HG02798 (cell line): ENCODE data around the gene ZSCAN4.

ENCODE experiments used
- ATAC-seq: cut with Tn5 transposase; IDR thresholded peaks from one replicate; pipeline ENCODE4 v1.9.1; 2021; ENCODE audit warnings: mild to moderate bottlenecking; ENCODE audit not compliant: unreplicated experiment, poor library complexity

The ZSCAN4 gene

GRCh38 chr19:57672466-57672865 lies 3.7 kb downstream of the ZSCAN4 start:
- ATAC-seq, result no peak

GRCh38 chr19:57675881-57676280 lies 7.1 kb downstream of the ZSCAN4 start:
- no peak for ATAC-seq

GRCh38 chr19:57682226-57682766 lies 13.6 kb downstream of the ZSCAN4 start:
- ATAC-seq, result peak; percentile 32

- ATAC-seq, result no peak
Observed at GRCh38 chr19:57686727-57687126, 18.0 kb downstream of the ZSCAN4 start.

GRCh38 chr19:57687363-57688010 lies 18.8 kb downstream of the ZSCAN4 start:
- ATAC-seq, result no peak

GRCh38 chr19:57688011-57688763 lies 19.5 kb downstream of the ZSCAN4 start:
- no peak for ATAC-seq

GRCh38 chr19:57689750-57690149 lies 21.0 kb downstream of the ZSCAN4 start:
- ATAC-seq, result no peak

- no peak for ATAC-seq
Observed at GRCh38 chr19:57701625-57702024, 32.9 kb downstream of the ZSCAN4 start.

GRCh38 chr19:57706346-57706745 lies 37.6 kb downstream of the ZSCAN4 start:
- ATAC-seq, result no peak

GRCh38 chr19:57708641-57709361 lies 40.1 kb downstream of the ZSCAN4 start, which contains the start of gene ZNF154:
Gene ZNF154, minus strand, starts transcription at chr19:57709204. Its CDS starts 233 bp downstream, at chr19:57708971.
- no peak for ATAC-seq

- no peak for ATAC-seq
Observed at GRCh38 chr19:57709616-57710015, 40.9 kb downstream of the ZSCAN4 start.

GRCh38 chr19:57712222-57712621 lies 43.5 kb downstream of the ZSCAN4 start:
- ATAC-seq, result no peak

- ATAC-seq, result no peak
Observed at GRCh38 chr19:57719424-57719823, 50.7 kb downstream of the ZSCAN4 start.

- ATAC-seq, result no peak
Observed at GRCh38 chr19:57719901-57720519, 51.3 kb downstream of the ZSCAN4 start.

- ATAC-seq, result no peak
Observed at GRCh38 chr19:57720878-57721277, 52.1 kb downstream of the ZSCAN4 start.
